ENCODE measurements around the gene CADM1.

CADM1 gene

GRCh38 chr11:115325523-115325922, 178.7 kb downstream of the CADM1 start:
- Histone ChIP-seq H3K9me3 (ENCODE audit: control insufficient read depth, low read length) (no peaks in the 10 kb centered on the region), H3K36me3 (ENCODE audit: control insufficient read depth, insufficient read depth, low read length, severe bottlenecking) (no peaks in the 10 kb centered on the region), H3K9ac (ENCODE audit: low read length) (no peak overlapping the region), H3K27me3 (replicated peaks; ENCODE audit: control insufficient read depth, insufficient read depth, low read length) (peaks cover 20% of the 10 kb centered on the region), H3K4me1 (ENCODE audit: control insufficient read depth, insufficient read depth, low read length) (no peaks in the 10 kb centered on the region), H3K4me3 (ENCODE audit: low read length) (no peak overlapping the region)
- no peak for DNase-seq (ENCODE audit: low read depth)

- Histone ChIP-seq H3K36me3 (ENCODE audit: control insufficient read depth, insufficient read depth, low read length, severe bottlenecking) (no peaks in the 10 kb centered on the region), H3K9me3 (ENCODE audit: control insufficient read depth, low read length) (no peaks in the 10 kb centered on the region), H3K4me1 (ENCODE audit: control insufficient read depth, insufficient read depth, low read length) (no peaks in the 10 kb centered on the region), H3K4me3 (ENCODE audit: low read length) (peak overlapping the region; percentile 12), H3K9ac (ENCODE audit: low read length) (no peak overlapping the region), H3K27me3 (replicated peaks; ENCODE audit: control insufficient read depth, insufficient read depth, low read length) (peaks cover 20% of the 10 kb centered on the region)
- DNase-seq (ENCODE audit: low read depth), result peak; percentile 77
Observed at GRCh38 chr11:115324581-115325432, 179.4 kb downstream of the CADM1 start.

- Histone ChIP-seq H3K36me3 (ENCODE audit: control insufficient read depth, insufficient read depth, low read length, severe bottlenecking) (no peaks in the 10 kb centered on the region), H3K27me3 (replicated peaks; ENCODE audit: control insufficient read depth, insufficient read depth, low read length) (peaks cover 20% of the 10 kb centered on the region), H3K4me1 (ENCODE audit: control insufficient read depth, insufficient read depth, low read length) (no peaks in the 10 kb centered on the region), H3K9ac (ENCODE audit: low read length) (no peak overlapping the region), H3K9me3 (ENCODE audit: control insufficient read depth, low read length) (no peaks in the 10 kb centered on the region), H3K4me3 (ENCODE audit: low read length) (no peak overlapping the region)
- no peak for DNase-seq (ENCODE audit: low read depth)
Observed at GRCh38 chr11:115322553-115323203, 181.5 kb downstream of the CADM1 start.

GRCh38 chr11:115321605-115322289, 182.5 kb downstream of the CADM1 start:
- H3K9ac ChIP-seq (ENCODE audit: low read length), result no peak overlapping the region
- H3K27me3 ChIP-seq (replicated peaks; ENCODE audit: control insufficient read depth, insufficient read depth, low read length), result peaks cover 20% of the 10 kb centered on the region
- H3K9me3 ChIP-seq (ENCODE audit: control insufficient read depth, low read length), result no peaks in the 10 kb centered on the region
- no peaks in the 10 kb centered on the region for H3K36me3 ChIP-seq (ENCODE audit: control insufficient read depth, insufficient read depth, low read length, severe bottlenecking)
- no peak for DNase-seq (ENCODE audit: low read depth)
- H3K4me1 ChIP-seq (ENCODE audit: control insufficient read depth, insufficient read depth, low read length), result no peaks in the 10 kb centered on the region
- no peak overlapping the region for H3K4me3 ChIP-seq (ENCODE audit: low read length)

GRCh38 chr11:115317277-115318185, 186.7 kb downstream of the CADM1 start:
- no peak overlapping the region for H3K9ac ChIP-seq (ENCODE audit: low read length)
- H3K4me1 ChIP-seq (ENCODE audit: control insufficient read depth, insufficient read depth, low read length), result no peaks in the 10 kb centered on the region
- no peaks in the 10 kb centered on the region for H3K36me3 ChIP-seq (ENCODE audit: control insufficient read depth, insufficient read depth, low read length, severe bottlenecking)
- H3K9me3 ChIP-seq (ENCODE audit: control insufficient read depth, low read length), result no peaks in the 10 kb centered on the region
- DNase-seq (ENCODE audit: low read depth), result no peak
- peaks cover 14% of the 10 kb centered on the region for H3K27me3 ChIP-seq (replicated peaks; ENCODE audit: control insufficient read depth, insufficient read depth, low read length)
- no peak overlapping the region for H3K4me3 ChIP-seq (ENCODE audit: low read length)

- DNase-seq (ENCODE audit: low read depth), result no peak
- H3K9me3 ChIP-seq (ENCODE audit: control insufficient read depth, low read length), result no peaks in the 10 kb centered on the region
- H3K27me3 ChIP-seq (replicated peaks; ENCODE audit: control insufficient read depth, insufficient read depth, low read length), result peaks cover 14% of the 10 kb centered on the region
- H3K36me3 ChIP-seq (ENCODE audit: control insufficient read depth, insufficient read depth, low read length, severe bottlenecking), result no peaks in the 10 kb centered on the region
- no peak overlapping the region for H3K9ac ChIP-seq (ENCODE audit: low read length)
- H3K4me3 ChIP-seq (ENCODE audit: low read length), result no peak overlapping the region
- H3K4me1 ChIP-seq (ENCODE audit: control insufficient read depth, insufficient read depth, low read length), result no peaks in the 10 kb centered on the region
Observed at GRCh38 chr11:115316696-115317095, 187.5 kb downstream of the CADM1 start.

GRCh38 chr11:115314330-115314920, 189.8 kb downstream of the CADM1 start:
- Histone ChIP-seq H3K36me3 (ENCODE audit: control insufficient read depth, insufficient read depth, low read length, severe bottlenecking) (no peaks in the 10 kb centered on the region), H3K27me3 (replicated peaks; ENCODE audit: control insufficient read depth, insufficient read depth, low read length) (peaks cover 17% of the 10 kb centered on the region), H3K4me1 (ENCODE audit: control insufficient read depth, insufficient read depth, low read length) (no peaks in the 10 kb centered on the region), H3K4me3 (ENCODE audit: low read length) (no peak overlapping the region), H3K9ac (ENCODE audit: low read length) (no peak overlapping the region), H3K9me3 (ENCODE audit: control insufficient read depth, low read length) (no peaks in the 10 kb centered on the region)
- DNase-seq (ENCODE audit: low read depth), result no peak

GRCh38 chr11:115313224-115313838, 190.9 kb downstream of the CADM1 start:
- no peaks in the 10 kb centered on the region for H3K36me3 ChIP-seq (ENCODE audit: control insufficient read depth, insufficient read depth, low read length, severe bottlenecking)
- peaks cover 18% of the 10 kb centered on the region for H3K27me3 ChIP-seq (replicated peaks; ENCODE audit: control insufficient read depth, insufficient read depth, low read length)
- no peak overlapping the region for H3K4me3 ChIP-seq (ENCODE audit: low read length)
- no peaks in the 10 kb centered on the region for H3K4me1 ChIP-seq (ENCODE audit: control insufficient read depth, insufficient read depth, low read length)
- DNase-seq (ENCODE audit: low read depth), result no peak
- H3K9me3 ChIP-seq (ENCODE audit: control insufficient read depth, low read length), result no peaks in the 10 kb centered on the region
- no peak overlapping the region for H3K9ac ChIP-seq (ENCODE audit: low read length)

- H3K9me3 ChIP-seq (ENCODE audit: control insufficient read depth, low read length), result no peaks in the 10 kb centered on the region
- no peak overlapping the region for H3K4me3 ChIP-seq (ENCODE audit: low read length)
- no peaks in the 10 kb centered on the region for H3K4me1 ChIP-seq (ENCODE audit: control insufficient read depth, insufficient read depth, low read length)
- no peak overlapping the region for H3K9ac ChIP-seq (ENCODE audit: low read length)
- no peaks in the 10 kb centered on the region for H3K36me3 ChIP-seq (ENCODE audit: control insufficient read depth, insufficient read depth, low read length, severe bottlenecking)
- peaks cover 18% of the 10 kb centered on the region for H3K27me3 ChIP-seq (replicated peaks; ENCODE audit: control insufficient read depth, insufficient read depth, low read length)
- DNase-seq (ENCODE audit: low read depth), result no peak
Observed at GRCh38 chr11:115311949-115312348, 192.3 kb downstream of the CADM1 start.

GRCh38 chr11:115306689-115307088, 197.5 kb downstream of the CADM1 start:
- H3K9ac ChIP-seq (ENCODE audit: low read length), result no peak overlapping the region

More at GRCh38 chr11:115306689-115307088, 197.5 kb downstream of the CADM1 start:
- H3K36me3 ChIP-seq (ENCODE audit: control insufficient read depth, insufficient read depth, low read length, severe bottlenecking), result no peaks in the 10 kb centered on the region
- no peak for DNase-seq (ENCODE audit: low read depth)
- H3K9me3 ChIP-seq (ENCODE audit: control insufficient read depth, low read length), result no peaks in the 10 kb centered on the region
- H3K27me3 ChIP-seq (replicated peaks; ENCODE audit: control insufficient read depth, insufficient read depth, low read length), result peaks cover 8% of the 10 kb centered on the region
- H3K4me3 ChIP-seq (ENCODE audit: low read length), result no peak overlapping the region
- H3K4me1 ChIP-seq (ENCODE audit: control insufficient read depth, insufficient read depth, low read length), result no peaks in the 10 kb centered on the region

Data from adipocyte (in vitro differentiated cells).